Head of caudate nucleus (tissue), 42 donors: ENCODE results near the gene ZNF684.
A peak's percentile ranks its signal among the peaks of the same experiment; 100 is the strongest.
"Not testable (repeated sequence)": the region's sequence is repeated elsewhere in the genome, so short reads cannot be mapped to it uniquely, and the experiment has no call there.

ENCODE experiments used
- DNase-seq, 42 donors: peaks; one replicate each; pipeline versions ENCODE4 v3.0.0 to v3.0.0-alpha.2; 2020 to 2021; ENCODE audit warnings: mixed read lengths in 7 of 42
- intact Hi-C: fragments of 100-400 bp; cut with DNase I; formaldehyde crosslinking; loops from one replicate; pipeline ENCODE4 v1.15.0; 2022

The ZNF684 gene

DNA sequence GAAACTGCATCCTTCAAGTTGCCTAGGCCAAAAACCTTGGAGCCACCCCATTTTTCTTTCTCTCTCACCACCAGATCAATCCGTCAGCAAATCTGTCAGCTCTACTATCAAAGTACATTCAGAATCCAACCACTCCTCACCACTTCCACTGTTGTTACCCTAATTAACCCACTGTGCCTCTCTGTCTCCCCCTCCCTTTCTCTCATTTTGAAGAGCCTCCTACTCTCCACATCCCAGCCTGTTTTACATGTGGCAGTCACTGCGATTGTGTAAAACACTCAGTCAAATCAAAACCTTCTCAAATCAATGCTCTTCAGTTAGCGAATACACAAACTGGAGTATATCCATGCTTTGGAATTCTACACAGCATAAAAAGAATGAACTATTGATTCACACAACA, 33.1 kb downstream of the ZNF684 start:
- DNase-seq = peak in 12 of 42 donors; percentile 3 to 66 (median 20)
- intact Hi-C loops = no loop called here

DNA sequence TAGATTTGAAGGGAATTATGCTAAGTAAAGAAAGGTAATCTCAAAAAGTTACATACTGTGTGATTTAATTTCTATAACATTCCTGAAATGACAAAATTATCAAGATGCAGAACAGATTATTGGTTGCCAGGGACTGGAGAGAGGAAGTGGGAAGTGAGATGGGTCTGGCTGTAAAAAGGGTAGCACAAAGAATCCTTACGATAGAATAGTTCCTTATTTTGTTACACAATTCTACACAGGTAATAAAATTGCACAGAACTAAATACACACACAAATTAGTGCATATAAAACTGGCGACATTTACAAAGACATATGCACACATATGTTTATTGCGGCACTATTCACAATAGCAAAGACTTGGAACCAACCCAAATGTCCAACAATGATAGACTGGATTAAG, 33.5 kb downstream of the ZNF684 start:
- DNase-seq = no peak
- intact Hi-C loops = no loop called here

DNA sequence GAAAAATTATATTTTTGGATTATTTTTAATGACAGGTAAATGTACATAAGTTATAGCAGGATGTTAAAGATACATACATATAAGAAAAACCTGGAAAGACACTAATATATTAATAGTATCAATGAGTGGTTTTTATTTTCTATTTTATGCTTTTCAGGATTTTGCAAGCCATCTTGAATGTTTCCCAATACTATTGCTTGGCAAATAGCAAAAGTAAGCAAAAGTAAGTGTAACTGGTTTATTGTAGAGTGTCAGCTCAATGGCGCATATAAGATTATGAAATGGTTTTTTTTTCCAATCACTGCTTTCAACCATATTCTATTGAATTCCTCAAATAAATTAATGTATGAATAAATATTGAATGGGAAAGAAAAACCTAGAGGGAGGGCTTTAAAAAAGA, 36.4 kb downstream of the ZNF684 start:
- DNase-seq = no peak
- intact Hi-C loops = no loop called here

DNA sequence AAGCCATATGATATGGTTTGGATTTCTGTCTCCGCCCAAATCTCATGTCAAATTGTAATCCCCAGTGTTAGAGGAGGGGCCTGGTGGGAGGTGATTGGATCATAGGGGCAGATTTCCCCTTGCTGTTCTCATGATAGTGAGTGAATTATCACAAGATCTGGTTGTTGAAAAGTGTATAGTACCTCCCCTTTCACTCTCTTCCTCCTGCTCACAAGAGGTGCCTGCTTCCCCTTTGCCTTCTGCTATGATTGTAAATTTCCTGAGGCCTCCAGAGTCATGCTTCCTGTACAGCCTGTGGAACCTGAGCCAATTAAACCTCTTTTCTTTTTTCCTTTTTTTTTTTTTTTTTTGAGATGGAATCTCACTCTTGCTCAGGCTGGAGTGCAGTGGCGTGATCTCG, 43.4 kb downstream of the ZNF684 start:
- intact Hi-C loops, DNase-seq: not testable (repeated sequence)

DNA sequence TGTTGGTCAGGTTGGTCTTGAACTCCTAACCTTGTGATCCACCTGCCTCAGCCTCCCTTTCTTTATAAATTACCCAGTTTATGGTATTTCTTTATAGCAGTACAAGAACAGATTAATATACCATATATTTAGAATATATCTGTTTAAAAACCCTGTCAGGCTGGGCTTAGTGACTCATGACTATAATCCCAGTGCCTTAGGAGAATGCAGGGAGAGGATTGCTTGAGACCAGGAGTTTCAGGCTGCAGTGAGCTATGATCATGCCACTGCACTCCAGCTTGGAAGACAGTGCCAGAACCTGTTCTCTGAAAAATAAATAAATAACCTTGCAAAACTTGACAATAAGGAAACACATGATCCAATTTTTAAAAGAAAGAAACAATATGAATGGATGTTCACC, 43.9 kb downstream of the ZNF684 start:
- intact Hi-C loops = no loop called here
- DNase-seq = no peak

DNA sequence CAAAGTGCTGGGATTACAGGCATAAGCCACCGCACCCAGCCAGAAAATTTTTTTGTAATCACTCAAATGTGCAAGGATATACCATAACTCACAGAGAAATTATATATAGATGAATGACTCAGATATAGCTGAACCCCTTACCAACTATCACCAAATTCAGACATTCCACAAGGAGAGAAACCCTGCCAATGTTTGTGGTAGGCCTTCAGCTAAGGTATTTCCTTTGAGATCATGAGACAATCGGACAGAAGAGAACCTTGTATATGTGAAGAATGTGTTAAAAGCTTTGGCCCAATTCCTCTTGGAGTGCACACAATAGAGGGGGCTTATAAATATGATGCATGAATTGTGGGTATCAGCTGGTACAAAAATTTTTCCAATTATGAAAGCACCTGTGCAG, 50.7 kb downstream of the ZNF684 start:
- intact Hi-C loops = no loop called here
- DNase-seq = no peak

DNA sequence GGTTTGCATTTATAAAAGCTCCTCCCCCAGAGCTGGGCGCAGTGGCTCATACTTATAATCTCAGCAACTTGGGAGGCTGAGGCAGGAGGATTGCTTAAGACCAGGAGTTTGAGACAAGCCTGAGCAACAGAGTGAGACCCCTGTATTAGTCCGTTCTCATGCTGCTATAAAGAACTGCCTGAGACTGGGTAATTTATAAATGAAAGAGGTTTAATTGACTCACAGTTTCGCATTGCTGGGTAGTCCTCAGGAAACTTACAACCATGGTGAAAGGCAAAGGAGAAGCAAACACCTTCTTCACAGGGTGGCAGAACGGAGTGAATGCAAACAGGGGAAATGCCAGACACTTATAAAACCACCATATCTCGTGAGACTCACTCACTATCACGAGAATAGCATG, 52.5 kb downstream of the ZNF684 start:
- no peak for DNase-seq
- intact Hi-C loops = no loop called here

DNA sequence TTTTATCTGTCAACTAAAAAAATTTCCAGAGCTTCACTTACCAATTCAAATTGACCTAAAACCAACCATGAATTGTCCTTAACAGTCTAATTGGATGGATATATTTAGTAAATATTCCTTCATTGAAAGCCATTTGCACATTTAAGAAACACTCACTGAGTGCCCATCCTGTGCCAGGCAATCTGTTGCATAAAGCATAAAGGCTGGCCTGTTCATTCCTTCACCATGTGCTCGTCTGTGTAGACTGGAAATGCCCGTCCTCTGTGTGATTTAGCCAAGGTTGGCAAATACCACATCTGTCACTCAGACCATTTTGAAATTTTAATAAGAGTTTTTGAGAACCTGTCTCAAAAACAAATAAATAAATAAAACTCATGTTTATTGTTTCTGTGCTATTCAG, 57.1 kb downstream of the ZNF684 start:
- intact Hi-C loops = no loop called here
- peak in 2 of 42 donors; percentile 2 to 17 for DNase-seq

DNA sequence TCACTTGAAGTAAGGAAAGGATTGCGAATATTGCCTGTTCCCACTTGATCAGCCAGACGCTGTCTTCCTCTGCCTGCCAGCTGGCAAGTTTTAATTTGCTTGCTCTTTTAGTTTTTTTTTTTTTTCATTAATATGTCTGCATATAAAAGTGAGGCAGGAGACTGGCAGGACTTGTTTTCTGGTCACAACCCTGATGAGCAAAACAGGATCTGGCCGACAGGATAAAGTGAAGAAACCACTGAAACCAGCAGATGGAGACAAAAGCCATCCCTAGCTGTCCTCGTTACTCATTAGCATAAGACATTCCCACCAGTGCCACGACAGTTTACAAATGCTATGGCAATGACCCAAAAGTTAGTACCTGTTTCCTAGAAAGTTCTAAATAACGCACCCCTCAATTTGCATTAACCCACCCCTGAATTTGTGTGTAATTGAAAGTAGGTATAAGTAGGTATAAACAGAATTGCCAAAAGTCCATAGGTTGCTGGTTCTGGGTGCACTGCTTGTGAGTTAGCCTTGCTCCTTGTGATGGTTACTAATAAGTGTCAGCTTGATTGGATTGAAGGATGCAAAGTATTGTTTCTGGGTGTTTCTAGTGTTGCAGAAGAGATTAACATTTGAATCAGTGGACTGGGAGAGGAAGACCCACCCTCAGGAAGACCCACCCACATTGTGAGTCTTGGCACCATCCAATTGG, 60.8 kb downstream of the ZNF684 start:
- intact Hi-C loops = no loop called here
- DNase-seq = peak in 26 of 42 donors; percentile 5 to 74 (median 36)

DNA sequence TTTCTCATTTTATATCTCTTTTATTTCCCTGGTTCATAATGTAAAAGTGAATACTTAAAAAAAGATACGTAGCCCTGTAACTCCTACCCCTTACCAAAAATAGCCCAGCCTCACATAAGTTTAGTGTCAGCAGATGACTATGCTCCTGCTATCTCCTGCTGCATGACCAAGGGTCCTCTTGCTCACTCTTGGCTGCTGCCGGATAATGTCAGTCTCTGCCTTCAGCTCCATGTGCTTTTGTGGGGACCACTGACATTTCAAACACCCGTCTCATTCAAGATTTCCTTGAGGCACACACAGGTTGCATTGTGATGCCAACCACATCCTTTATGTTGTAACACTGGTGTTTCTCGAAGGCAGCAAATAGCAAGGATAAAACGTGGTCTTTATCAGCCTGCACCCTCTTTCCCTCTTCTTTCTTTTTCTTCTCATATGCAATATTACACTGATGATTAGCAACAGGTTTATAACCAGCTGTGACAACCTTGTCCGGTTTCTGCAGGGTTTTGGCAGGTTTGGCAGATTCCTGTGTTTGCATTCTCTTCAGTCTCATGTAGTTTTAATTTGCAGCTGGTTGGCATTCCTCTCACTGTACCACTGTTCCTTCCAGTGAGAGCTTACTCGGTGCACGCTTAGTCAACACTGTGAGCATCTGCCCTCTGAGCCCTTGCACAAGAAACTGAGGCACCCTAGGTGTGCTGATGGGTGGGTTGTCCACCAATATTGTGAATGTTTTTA, 62.2 kb downstream of the ZNF684 start:
- no peak for DNase-seq

DNA sequence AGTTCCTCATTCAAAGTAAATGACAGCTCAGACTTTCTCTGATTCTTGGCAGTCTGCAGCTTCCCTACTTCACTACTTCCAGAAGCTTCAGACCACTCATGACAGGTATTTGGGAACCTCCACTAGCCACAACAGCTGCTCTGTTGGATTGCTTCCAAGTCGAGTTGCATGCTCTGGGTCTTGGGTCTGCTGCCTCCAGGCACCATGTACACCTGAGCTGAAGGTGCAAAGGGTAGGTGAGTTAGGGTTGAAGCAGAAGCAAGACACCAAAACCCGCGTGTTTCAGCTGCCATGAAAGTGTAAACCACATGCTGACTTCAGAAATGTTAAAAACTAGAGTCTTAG, 62.7 kb downstream of the ZNF684 start:
- no peak for DNase-seq
- intact Hi-C loops = no loop called here

More for the DNA sequence above, 62.2 kb downstream of the ZNF684 start:
- intact Hi-C loops = no loop called here

DNA sequence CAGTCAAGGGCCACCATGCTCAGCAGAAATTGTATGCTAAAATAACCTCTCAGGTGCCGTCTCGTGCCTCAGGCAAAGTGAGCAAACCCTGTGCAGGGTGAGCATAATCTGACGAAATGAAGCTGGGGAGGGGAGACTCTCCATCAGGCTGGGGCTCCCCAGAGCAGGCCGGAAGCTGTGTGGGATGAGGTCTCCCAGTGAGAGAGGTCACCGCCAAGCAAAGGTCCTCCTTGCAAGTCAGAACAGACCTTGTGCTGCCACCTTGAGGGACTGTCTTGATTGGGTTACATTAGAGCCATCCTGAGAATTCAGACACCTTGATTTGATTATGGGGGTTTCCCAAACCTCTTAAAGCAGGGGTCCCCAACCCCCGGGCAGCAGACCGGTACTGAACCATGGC, 64.2 kb downstream of the ZNF684 start:
- intact Hi-C loops = no loop called here
- DNase-seq = peak in 1 of 42 donors; percentile 18
